GM21576 (cell line): Measurements from ENCODE around the gene TMC4.
"Not testable (repeated sequence)": the region's sequence is repeated elsewhere in the genome, so short reads cannot be mapped to it uniquely, and the experiment has no call there.

Source experiments
- ATAC-seq: cut with Tn5 transposase; IDR thresholded peaks from one replicate; pipeline ENCODE4 v1.9.1; 2021; ENCODE audit warnings: mild to moderate bottlenecking, moderate library complexity; ENCODE audit not compliant: unreplicated experiment

Gene TMC4

GRCh38 chr19:54180691-54181091 is 7.7 kb upstream of the TMC4 start:
- no peak for ATAC-seq

- ATAC-seq: no peak
These were observed 7.0 kb upstream of the TMC4 start for GRCh38 chr19:54179921-54180461.

GRCh38 chr19:54179262-54179852 is 6.4 kb upstream of the TMC4 start:
- no peak for ATAC-seq

GRCh38 chr19:54178581-54179261 is 5.8 kb upstream of the TMC4 start:
- ATAC-seq: no peak

GRCh38 chr19:54173951-54174834 is 1.2 kb upstream of the TMC4 start:
- ATAC-seq: no peak

- ATAC-seq: no peak
These were observed 369 bp upstream of the TMC4 start for GRCh38 chr19:54173359-54173699.

- not testable (repeated sequence) for ATAC-seq
These were observed 1.1 kb downstream of the TMC4 start for GRCh38 chr19:54171736-54172431.

GRCh38 chr19:54169149-54169740 is 3.7 kb downstream of the TMC4 start:
- ATAC-seq: no peak

GRCh38 chr19:54168174-54168917 is 4.6 kb downstream of the TMC4 start:
- no peak for ATAC-seq

GRCh38 chr19:54165222-54165621 is 7.7 kb downstream of the TMC4 start:
- ATAC-seq: no peak

- no peak for ATAC-seq
These were observed 8.4 kb downstream of the TMC4 start for GRCh38 chr19:54164369-54165068.

- ATAC-seq: no peak
These were observed 10.1 kb downstream of the TMC4 start for GRCh38 chr19:54162884-54163283.

- no peak for ATAC-seq
These were observed 10.6 kb downstream of the TMC4 start for GRCh38 chr19:54162241-54162805.

GRCh38 chr19:54160854-54161253 is 12.1 kb downstream of the TMC4 start:
- ATAC-seq: no peak

GRCh38 chr19:54160182-54160811 is 12.7 kb downstream of the TMC4 start:
- ATAC-seq: peak; percentile 1

GRCh38 chr19:54159352-54160181 is 13.4 kb downstream of the TMC4 start, which contains the start of gene LENG1:
TSS of gene LENG1 (minus strand) at chr19:54159721. CDS start at chr19:54159695, 26 bp downstream.
- ATAC-seq: peak; percentile 86

- ATAC-seq: no peak
These were observed 14.1 kb downstream of the TMC4 start for GRCh38 chr19:54158812-54159351.
